OCI-LY7 (cell line): ENCODE results near the gene TMEM154. TPM values are rescaled to one million over a fixed set of nuclear protein-coding genes. Genes with fewer than 3 reads are reported as not detected.

Experiments
- BruUV-seq: library from RNA; stranded (reverse); fragments of 400-500 nt; replicated peaks from 2 replicates; lab custom pipeline; 2021; lab: Mats Ljungman, UMichigan
- CTCF ChIA-PET: fragments of 300-600 bp; sonication (Branson Sonifier 250); formaldehyde crosslinking; loops from one replicate; lab custom pipeline; 2022; ENCODE audit warnings: antibody characterized with exemption; ENCODE audit not compliant: unreplicated experiment; lab: Charles Lee
- POLR2A ChIA-PET: fragments of 300-600 bp; sonication (Branson Sonifier 250); formaldehyde crosslinking; loops from one replicate; lab custom pipeline; 2022; ENCODE audit warnings: antibody characterized with exemption; lab: Charles Lee
- DNase-seq: peaks from one replicate; pipeline ENCODE4 v3.0.0-alpha.2; 2015; ENCODE audit warnings: low spot score
- H2AFZ ChIP-seq: fragments of 200-600 bp; sonication (generic), shearing (Covaris generic); 2 replicates; pipeline ENCODE4 v1.6.1; 2014; ENCODE audit warnings: mild to moderate bottlenecking, antibody characterized with exemption, low read length, moderate library complexity
- H3K27ac ChIP-seq: fragments of 200-600 bp; sonication (generic); 2 replicates; pipeline ENCODE4 v1.5.1; 2014; ENCODE audit warnings: mixed run types, low read depth, mild to moderate bottlenecking, moderate library complexity, low read length, inconsistent platforms; ENCODE audit not compliant: poor library complexity, severe bottlenecking
- H3K36me3 ChIP-seq: fragments of 200-600 bp; sonication (generic); 2 replicates; pipeline ENCODE4 v1.6.1; 2014; ENCODE audit warnings: mild to moderate bottlenecking, antibody characterized with exemption, low read length, moderate library complexity, mixed read lengths; ENCODE audit not compliant: insufficient read depth
- H3K4me1 ChIP-seq: fragments of 200-600 bp; sonication (generic); 2 replicates; pipeline ENCODE4 v1.5.1; 2014; ENCODE audit warnings: mild to moderate bottlenecking, low read length; ENCODE audit not compliant: insufficient read depth, poor library complexity, severe bottlenecking
- H3K4me2 ChIP-seq: fragments of 200-600 bp; sonication (generic); 2 replicates; pipeline ENCODE4 v1.6.1; 2014; ENCODE audit warnings: mild to moderate bottlenecking, low read length
- H3K4me3 ChIP-seq: fragments of 200-600 bp; sonication (generic); 2 replicates; pipeline ENCODE4 v1.5.1; 2014; ENCODE audit warnings: mild to moderate bottlenecking, low read depth, low read length; ENCODE audit not compliant: poor library complexity, severe bottlenecking
- H3K79me2 ChIP-seq: fragments of 200-600 bp; sonication (generic); 2 replicates; pipeline ENCODE4 v1.6.1; 2016; ENCODE audit warnings: low read depth, mild to moderate bottlenecking, low read length, moderate library complexity, mixed read lengths; ENCODE audit not compliant: insufficient read depth
- H3K9me2 ChIP-seq: fragments of 200-600 bp; sonication (generic); 2 replicates; pipeline ENCODE4 v1.6.1; 2016; ENCODE audit warnings: mild to moderate bottlenecking, low read length, mixed read lengths; ENCODE audit not compliant: insufficient read depth
- H3K9me3 ChIP-seq: fragments of 200-600 bp; sonication (generic); 2 replicates; pipeline ENCODE4 v1.6.1; 2014; ENCODE audit warnings: mild to moderate bottlenecking, mixed run types, low read length, mixed read lengths
- H4K20me1 ChIP-seq: fragments of 200-600 bp; sonication (generic); 2 replicates; pipeline ENCODE4 v1.6.1; 2014; ENCODE audit warnings: mild to moderate bottlenecking, antibody characterized with exemption, low read length, moderate library complexity, mixed read lengths; ENCODE audit not compliant: insufficient read depth
- CTCF ChIP-seq: fragments of 200-600 bp; sonication (generic); conservative IDR thresholded peaks from 2 replicates; pipeline ENCODE4 v1.5.1; 2014; ENCODE audit warnings: mild to moderate bottlenecking, antibody characterized with exemption, low read length, moderate library complexity, mixed read lengths
- EZH2phosphoT487 ChIP-seq: fragments of 200-600 bp; sonication (generic); IDR thresholded peaks from 2 replicates; pipeline ENCODE4 v1.6.1; 2018; ENCODE audit warnings: low read depth, borderline replicate concordance, mild to moderate bottlenecking, mixed run types, antibody characterized with exemption, low read length, moderate library complexity, mixed read lengths
- intact Hi-C: fragments of 100-400 bp; cut with micrococcal nuclease; formaldehyde crosslinking; loops from one replicate; pipeline ENCODE4 v1.10.0; 2022; ENCODE audit not compliant: unreplicated experiment
- total RNA-seq, 2 experiments: library from RNA; depleted of rRNA in 1 of 2; stranded (reverse); fragments of >200 nt in 1 of 2; shearing (Covaris generic) in 1 of 2; gene quantifications; 2 replicates each; pipeline ENCODE4 v1.2.3, GENCODE V29; 2014 to 2022

Gene TMEM154
- total RNA-seq, 2 experiments from 2014 or later: 17.6 to 59.6 TPM

- peak overlapping the region; percentile 87 for H2AFZ ChIP-seq
- TF ChIP-seq EZH2phosphoT487 (no peak), CTCF (no peak)
- H4K20me1 ChIP-seq: no peaks in the 10 kb centered on the region
- BruUV-seq: no TSS peak
- CTCF ChIA-PET: interaction anchor here (1.5 kb wide), 1 partner anchor 16 kb away, joined by 4 read pairs; no protein-coding TSS in a partner anchor
- peak overlapping the region; percentile 63 for H3K27ac ChIP-seq
- H3K9me3 ChIP-seq: no peaks in the 10 kb centered on the region
- no peak overlapping the region for H3K4me3 ChIP-seq
- H3K9me2 ChIP-seq: no peaks in the 10 kb centered on the region
- peaks cover 30% of the 10 kb centered on the region; the same call in 1 of the 2 replicates for H3K79me2 ChIP-seq
- peaks cover 70% of the 10 kb centered on the region for H3K4me1 ChIP-seq
- peak overlapping the region; percentile 82 for H3K4me2 ChIP-seq
- peak; percentile 65 for DNase-seq
- POLR2A ChIA-PET: interaction anchor here (0.5 to 15.7 kb wide), 7 partner anchors 12 to 266 kb away, joined by 3 to 249 read pairs (median 5); no protein-coding TSS in a partner anchor
- no peaks in the 10 kb centered on the region for H3K36me3 ChIP-seq
- intact Hi-C loops: loop anchor here (1.0 kb wide), 1 partner anchor 54 kb away; no protein-coding TSS in a partner anchor
Observed at GRCh38 chr4:152680988-152681603, 1.3 kb upstream of the TMEM154 start.

- Histone ChIP-seq H3K9me2 (no peaks in the 10 kb centered on the region), H3K4me1 (peaks cover 85% of the 10 kb centered on the region), H3K79me2 (peaks cover 31% of the 10 kb centered on the region; the same call in 1 of the 2 replicates), H3K4me3 (peak overlapping the region; percentile 72), H3K36me3 (no peaks in the 10 kb centered on the region), H4K20me1 (no peaks in the 10 kb centered on the region), H3K27ac (peak overlapping the region; percentile 63), H3K4me2 (peak overlapping the region; percentile 82), H2AFZ (no peak overlapping the region), H3K9me3 (no peaks in the 10 kb centered on the region)
- TF ChIP-seq EZH2phosphoT487 (no peak), CTCF (no peak)
- DNase-seq: peak; percentile 36
- ChIA-PET POLR2A (interaction anchor here (0.6 to 15.7 kb wide), 18 partner anchors 9 to 272 kb away, joined by 3 to 249 read pairs (median 5); partner anchors contain the start of gene FBXW7), CTCF (interaction anchor here (0.7 to 1.8 kb wide), 2 partner anchors 11 to 14 kb away, joined by 3 to 9 read pairs; no protein-coding TSS in a partner anchor)
- BruUV-seq: no TSS peak
- intact Hi-C loops: loop anchor here (1.0 to 2.0 kb wide), 3 partner anchors 12 to 100 kb away; partner anchors contain the start of genes ARFIP1 and TIGD4
Observed at GRCh38 chr4:152678841-152679240, 956 bp downstream of the TMEM154 start.
